SK-N-MC (cell line): ENCODE data around the gene SCGB2A2.

Experiments used
- EZH2 ChIP-seq: fragments of 200-600 bp; sonication (generic); IDR thresholded peaks from one replicate; pipeline ENCODE4 v1.6.1; 2017; ENCODE audit warnings: antibody characterized with exemption
- FOXP2 ChIP-seq: optimal IDR thresholded peaks from 2 replicates; pipeline ENCODE3; 2011; ENCODE audit warnings: mild to moderate bottlenecking, moderate library complexity; ENCODE audit not compliant: insufficient read depth; ENCODE audit errors: extremely low read length, control extremely low read depth
- POLR2AphosphoS5 ChIP-seq: IDR thresholded peaks from 2 replicates; pipeline ENCODE4 v1.6.1; 2012; ENCODE audit warnings: mild to moderate bottlenecking, low read depth, low read length, borderline replicate concordance

DNA sequence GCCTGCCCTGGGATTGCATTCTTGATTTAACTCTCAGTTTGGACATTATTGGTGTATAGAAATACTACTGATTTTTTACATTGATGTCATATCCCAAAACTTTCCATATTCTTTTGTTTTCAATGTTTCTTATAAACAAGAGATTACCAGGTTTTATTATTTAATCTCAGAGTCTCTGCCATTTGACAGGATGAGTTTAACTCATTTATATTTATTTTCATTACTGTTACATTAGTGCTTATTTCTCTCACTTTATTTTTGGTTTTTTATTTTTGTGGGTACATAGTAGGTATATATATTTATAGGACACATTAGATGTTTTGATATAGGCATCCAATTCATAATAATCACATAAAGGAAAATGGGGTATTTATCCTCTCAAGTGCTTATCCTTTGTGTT is 38.0 kb downstream of the SCGB2A2 start:
- no peak for TF ChIP-seq EZH2
- no peak for TF ChIP-seq POLR2AphosphoS5
- TF ChIP-seq FOXP2: no peak
